Stimulated activated CD4-positive, alpha-beta T cell treated with anti-CD3 and anti-CD28 coated beads, Interleukin-12 subunit alpha, Interleukin-12 subunit beta, amount 100 ng/mL, for 4 hours (primary cell): Measurements from ENCODE around the gene TCIRG1.

ENCODE experiments used
- DNase-seq: peaks from one replicate; pipeline ENCODE4 v3.0.0-alpha.2; 2020

The TCIRG1 gene

GRCh38 chr11:68040101-68040956 lies 1.5 kb downstream of the TCIRG1 start:
- peak; percentile 38 for DNase-seq

DNA sequence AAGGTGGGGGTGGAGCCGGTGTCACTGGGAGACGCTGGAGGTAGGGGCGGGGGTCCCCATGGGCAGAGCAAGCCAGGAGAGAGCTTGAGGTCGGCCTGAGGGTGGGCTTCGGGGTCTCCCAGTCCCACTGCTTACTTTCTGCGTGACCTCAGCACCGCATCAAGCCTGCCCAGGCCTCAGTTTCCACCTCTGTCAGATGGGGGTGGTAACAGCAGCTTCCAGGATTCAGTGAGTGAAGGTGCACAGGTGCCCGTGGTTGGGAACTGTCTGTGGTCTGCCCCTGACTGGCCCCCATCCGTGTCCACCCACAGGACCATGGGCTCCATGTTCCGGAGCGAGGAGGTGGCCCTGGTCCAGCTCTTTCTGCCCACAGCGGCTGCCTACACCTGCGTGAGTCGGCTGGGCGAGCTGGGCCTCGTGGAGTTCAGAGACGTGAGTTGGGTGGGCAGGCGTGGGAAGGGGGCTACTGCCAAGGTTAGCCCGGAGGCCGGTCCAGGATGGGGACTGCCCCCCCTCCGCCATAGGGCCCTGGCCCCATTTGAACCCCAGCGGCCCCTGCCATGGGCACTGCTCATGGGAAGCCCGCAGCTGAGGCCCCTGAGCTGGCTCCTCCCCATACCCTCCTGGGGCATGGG lies 2.2 kb downstream of the TCIRG1 start:
- no peak for DNase-seq

- DNase-seq = no peak
Observed at GRCh38 chr11:68041617-68042218, 2.9 kb downstream of the TCIRG1 start.

- no peak for DNase-seq
Observed at GRCh38 chr11:68042219-68043028, 3.6 kb downstream of the TCIRG1 start.

DNA sequence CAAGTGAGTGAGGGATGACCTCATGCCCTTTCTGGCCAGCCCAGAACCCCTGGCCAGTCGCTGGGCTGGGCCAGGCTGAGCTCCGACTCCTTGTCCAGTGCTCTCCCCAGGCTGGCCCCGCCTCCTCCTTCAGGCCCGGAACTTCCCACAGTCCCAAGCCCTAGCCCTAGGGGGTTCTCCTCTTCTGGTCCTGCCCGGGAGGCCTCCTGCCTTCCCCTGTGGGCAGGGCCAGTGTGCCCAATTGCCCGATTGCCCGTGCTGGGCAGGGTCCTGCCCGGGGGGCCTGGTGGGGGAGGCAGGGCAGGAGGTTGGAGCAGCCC lies 4.2 kb downstream of the TCIRG1 start:
- no peak for DNase-seq

DNA sequence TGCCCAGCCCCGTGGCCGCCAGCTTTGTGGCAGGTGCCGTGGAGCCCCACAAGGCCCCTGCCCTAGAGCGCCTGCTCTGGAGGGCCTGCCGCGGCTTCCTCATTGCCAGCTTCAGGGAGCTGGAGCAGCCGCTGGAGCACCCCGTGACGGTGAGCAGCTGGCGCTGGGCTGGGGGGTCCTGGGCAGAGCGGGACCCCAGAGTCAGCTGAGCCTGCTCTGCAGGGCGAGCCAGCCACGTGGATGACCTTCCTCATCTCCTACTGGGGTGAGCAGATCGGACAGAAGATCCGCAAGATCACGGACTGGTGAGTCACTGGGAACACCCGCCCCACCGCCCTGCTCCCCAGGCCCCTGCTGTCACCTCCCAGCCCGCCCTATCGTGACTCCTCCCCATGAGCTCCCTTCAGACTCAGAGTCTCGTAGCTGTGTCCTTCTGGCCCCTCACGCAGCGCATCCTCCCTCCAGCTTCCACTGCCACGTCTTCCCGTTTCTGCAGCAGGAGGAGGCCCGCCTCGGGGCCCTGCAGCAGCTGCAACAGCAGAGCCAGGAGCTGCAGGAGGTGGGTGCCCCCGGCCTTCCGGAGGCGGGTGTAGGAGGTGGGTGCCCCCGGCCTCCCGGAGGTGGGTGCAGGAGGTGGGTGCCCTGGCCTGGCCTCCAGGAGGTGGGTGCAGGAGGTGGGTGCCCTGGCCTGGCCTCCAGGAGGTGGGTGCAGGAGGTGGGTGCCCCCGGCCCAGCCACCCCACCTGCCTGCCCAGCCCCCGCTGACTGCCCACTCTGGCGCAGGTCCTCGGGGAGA lies 4.7 kb downstream of the TCIRG1 start:
- DNase-seq = no peak

DNA sequence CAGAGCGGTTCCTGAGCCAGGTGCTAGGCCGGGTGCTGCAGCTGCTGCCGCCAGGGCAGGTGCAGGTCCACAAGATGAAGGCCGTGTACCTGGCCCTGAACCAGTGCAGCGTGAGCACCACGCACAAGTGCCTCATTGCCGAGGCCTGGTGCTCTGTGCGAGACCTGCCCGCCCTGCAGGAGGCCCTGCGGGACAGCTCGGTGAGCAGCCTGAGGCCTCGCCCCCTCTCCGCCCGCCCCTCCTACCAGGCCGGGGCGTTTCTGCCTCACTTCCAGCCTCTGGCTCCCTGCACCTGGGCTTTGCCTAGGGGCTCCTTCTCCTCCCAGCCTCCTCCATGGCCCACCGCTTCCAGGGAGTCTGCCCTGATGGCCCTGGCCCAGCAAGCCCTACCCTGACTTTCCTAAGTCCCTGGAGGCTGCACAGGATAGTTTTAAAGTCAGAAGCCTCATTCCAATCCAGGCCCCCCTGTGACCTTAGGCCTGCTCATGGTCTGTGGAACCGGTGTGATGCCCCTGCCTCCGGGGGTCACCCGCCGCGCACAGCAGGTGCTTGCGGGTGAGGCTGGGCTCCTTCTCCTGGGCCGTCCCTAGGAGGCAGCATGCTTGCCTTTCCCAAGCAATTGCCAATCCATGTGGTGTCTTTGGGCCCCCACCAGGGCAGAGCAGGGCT lies 5.5 kb downstream of the TCIRG1 start:
- DNase-seq = no peak

DNA sequence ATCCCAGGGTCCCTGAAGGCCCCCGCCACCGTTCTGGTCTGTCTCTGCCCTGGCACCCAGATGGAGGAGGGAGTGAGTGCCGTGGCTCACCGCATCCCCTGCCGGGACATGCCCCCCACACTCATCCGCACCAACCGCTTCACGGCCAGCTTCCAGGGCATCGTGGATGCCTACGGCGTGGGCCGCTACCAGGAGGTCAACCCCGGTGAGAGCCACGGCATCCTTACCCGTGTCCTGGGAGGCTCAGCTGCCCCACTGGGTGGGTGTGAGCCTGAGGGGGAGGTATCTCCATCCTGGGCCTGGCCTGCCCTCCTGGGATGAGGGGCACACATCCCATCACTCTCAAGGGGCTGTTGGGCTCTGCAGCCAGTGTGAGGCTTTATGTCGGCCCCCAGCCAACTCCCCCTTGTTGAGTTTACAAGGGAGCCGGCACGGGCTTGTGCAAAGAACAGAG lies 6.1 kb downstream of the TCIRG1 start:
- DNase-seq = no peak

GRCh38 chr11:68047437-68048290 lies 8.8 kb downstream of the TCIRG1 start:
- DNase-seq = no peak

- DNase-seq = no peak
Observed at GRCh38 chr11:68048681-68049508, 10.1 kb downstream of the TCIRG1 start.

GRCh38 chr11:68049509-68050370 lies 10.9 kb downstream of the TCIRG1 start:
- no peak for DNase-seq

DNA sequence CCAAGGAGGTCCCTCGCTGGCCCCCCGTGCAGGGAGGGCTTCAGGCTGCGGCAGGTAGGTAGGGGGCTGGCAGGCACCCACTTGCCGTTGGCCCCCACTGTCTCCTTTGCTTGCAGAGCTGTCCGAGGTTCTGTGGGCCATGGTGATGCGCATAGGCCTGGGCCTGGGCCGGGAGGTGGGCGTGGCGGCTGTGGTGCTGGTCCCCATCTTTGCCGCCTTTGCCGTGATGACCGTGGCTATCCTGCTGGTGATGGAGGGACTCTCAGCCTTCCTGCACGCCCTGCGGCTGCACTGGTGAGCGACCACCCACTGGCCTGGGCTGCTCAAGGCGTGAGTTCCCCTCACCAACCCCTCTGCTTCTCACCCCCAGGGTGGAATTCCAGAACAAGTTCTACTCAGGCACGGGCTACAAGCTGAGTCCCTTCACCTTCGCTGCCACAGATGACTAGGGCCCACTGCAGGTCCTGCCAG lies 11.6 kb downstream of the TCIRG1 start:
- no peak for DNase-seq

- no peak for DNase-seq
Observed at GRCh38 chr11:68051191-68052136, 12.6 kb downstream of the TCIRG1 start.

GRCh38 chr11:68052137-68052873 lies 13.5 kb downstream of the TCIRG1 start:
- no peak for DNase-seq

DNA sequence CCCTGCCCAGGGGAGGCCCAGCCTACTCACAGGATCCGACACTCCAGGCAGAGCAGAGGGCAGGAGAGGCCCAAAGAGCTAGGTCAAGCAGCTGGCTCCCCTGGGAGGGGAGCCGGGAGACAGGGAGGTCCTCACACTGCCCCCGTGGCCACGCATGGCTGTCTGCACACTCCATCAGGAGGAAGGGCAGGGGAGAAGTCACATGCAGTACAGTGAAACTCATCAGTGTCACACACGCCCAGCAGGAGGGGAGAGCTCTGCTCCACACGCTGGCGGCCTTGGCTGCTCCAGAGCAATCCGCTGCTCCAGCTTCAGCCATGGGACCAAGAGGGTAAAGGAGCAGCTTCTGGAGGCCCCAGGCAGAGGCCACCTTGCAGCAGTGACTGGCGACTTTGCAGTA lies 14.3 kb downstream of the TCIRG1 start:
- no peak for DNase-seq

DNA sequence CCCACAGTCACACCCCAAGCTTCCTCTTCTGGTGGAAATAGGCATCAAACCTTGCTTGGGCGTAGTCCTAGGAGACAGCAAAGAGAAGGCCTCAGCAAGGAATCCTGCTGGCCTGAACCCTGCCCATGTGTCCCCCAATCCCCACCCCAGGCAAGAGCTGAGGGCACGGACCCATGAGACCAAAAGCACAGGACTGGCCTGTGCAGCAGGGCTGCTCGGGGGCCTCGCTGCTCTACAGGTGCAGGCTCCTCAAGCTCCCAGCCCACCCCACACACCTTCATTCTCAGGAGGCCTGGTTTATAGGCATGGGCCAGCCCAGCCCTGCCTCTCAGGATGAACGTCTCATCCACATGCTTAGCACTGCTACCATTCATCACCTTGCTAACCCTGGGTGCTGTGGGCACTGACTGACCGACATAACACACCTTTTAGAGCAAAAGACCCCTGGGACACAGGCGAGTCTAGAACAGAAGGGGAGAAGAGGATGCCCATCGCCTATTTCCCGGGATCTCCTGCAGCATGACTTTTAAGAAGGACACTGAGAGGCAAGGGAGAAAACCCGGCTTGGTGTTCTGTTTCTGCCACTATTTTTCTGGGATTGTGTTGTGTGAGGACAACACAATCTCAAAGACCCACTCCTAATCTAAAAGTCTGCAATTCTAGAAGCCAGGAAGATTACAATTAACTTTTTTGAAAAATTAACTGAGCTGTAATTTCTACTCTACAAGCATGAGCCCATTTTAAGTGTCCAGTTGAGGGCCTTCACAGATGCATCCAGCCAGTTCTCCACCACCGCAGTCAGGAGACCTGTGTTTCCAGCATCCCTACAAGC lies 15.4 kb downstream of the TCIRG1 start:
- no peak for DNase-seq
